A673 (cell line): ENCODE results near the gene STIL. TPM values are rescaled to one million over a fixed set of nuclear protein-coding genes. Genes with fewer than 3 reads are reported as not detected.

Source experiments
- total RNA-seq: library from RNA; stranded (reverse); gene quantifications from 2 replicates; pipeline ENCODE4 v1.2.3, GENCODE V29; 2021

STIL gene
- total RNA-seq, 1 experiment from 2014 or later = 43.4 TPM

Other genes with a start within 250 kb of the STIL start
- gene CYP4Z1, start 246.9 kb downstream of the STIL start, total RNA-seq = not detected in 2 replicates
- gene CYP4A22, start 176.7 kb downstream of the STIL start, total RNA-seq = not detected in 2 replicates
- not detected in 2 replicates for gene PDZK1IP1, start 124.1 kb downstream of the STIL start, total RNA-seq
- 0.11 TPM in 2 replicates for gene TAL1, start 81.9 kb downstream of the STIL start, total RNA-seq
- gene CMPK1, start 19.6 kb upstream of the STIL start, total RNA-seq = 65.4 and 69.4 TPM in 2 replicates
- not detected in 2 replicates for gene FOXE3, start 102.1 kb upstream of the STIL start, total RNA-seq
- 0.15 and 0.17 TPM in 2 replicates for gene FOXD2, start 123.9 kb upstream of the STIL start, total RNA-seq